KOPT-K1 (cell line): ENCODE results near the gene SEMA3E.
"Not testable (repeated sequence)": the region's sequence is repeated elsewhere in the genome, so short reads cannot be mapped to it uniquely, and the experiment has no call there.

Experiments used
- H3K27ac ChIP-seq: fragments of 200-600 bp; sonication (generic); 2 replicates; pipeline ENCODE4 v1.5.1; 2016; ENCODE audit warnings: antibody characterized with exemption, mild to moderate bottlenecking, low read depth, low read length; ENCODE audit not compliant: poor library complexity, severe bottlenecking
- H3K36me3 ChIP-seq: fragments of 200-600 bp; sonication (generic); 2 replicates; pipeline ENCODE4 v1.5.1; 2017; ENCODE audit warnings: antibody characterized with exemption, mild to moderate bottlenecking, low read length, moderate library complexity; ENCODE audit not compliant: insufficient read depth
- H3K9me3 ChIP-seq: fragments of 200-600 bp; sonication (generic); 2 replicates; pipeline ENCODE4 v1.5.1; 2017; ENCODE audit warnings: antibody characterized with exemption, low read length, mild to moderate bottlenecking; ENCODE audit not compliant: insufficient read depth, poor library complexity, severe bottlenecking

The SEMA3E gene

DNA sequence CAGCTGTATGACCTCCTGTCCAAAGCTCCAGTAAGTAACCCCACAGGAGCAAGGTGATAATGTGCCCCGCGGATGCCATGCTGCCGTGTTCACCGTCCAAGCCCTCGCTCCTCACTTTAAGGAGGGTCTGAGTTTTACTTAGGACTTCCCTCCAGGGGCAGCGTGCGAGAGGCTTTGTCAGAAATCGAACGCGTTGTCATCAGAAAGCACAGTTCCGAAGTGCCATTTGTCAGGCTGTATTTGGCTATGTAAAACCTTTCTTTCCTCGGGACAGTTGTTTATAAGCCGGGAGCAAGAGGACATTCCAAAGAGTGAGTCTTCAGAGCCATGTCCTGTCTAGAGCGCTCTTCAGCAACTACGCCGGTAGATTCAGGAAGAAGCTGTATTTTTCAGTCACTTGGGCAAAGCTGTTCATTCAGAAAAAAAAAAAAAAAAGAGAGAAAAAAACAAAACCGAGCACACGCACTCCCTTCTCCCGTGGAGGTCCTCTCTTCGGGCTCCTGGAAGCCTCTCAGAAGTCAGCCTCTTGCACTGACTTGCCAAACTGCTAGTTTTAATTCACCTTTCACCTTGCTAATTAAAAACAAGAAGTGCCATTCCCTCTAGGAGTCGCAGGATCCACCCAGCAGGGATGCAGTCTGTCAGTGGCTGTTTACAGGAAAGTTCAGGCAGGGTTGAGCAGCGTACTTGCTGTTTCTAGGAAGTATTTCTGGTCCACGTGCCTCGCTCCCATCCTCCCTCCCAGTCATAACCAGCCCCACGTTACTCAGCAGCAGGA, at the start of gene SEMA3E:
Gene SEMA3E, minus strand, starts transcription at position 676 of the 778 bp plus-strand sequence.
- Histone ChIP-seq H3K27ac (no peak within 1 kb of the TSS), H3K36me3 (no peaks in the 10 kb centered on the region), H3K9me3 (no peaks in the 10 kb centered on the region)

DNA sequence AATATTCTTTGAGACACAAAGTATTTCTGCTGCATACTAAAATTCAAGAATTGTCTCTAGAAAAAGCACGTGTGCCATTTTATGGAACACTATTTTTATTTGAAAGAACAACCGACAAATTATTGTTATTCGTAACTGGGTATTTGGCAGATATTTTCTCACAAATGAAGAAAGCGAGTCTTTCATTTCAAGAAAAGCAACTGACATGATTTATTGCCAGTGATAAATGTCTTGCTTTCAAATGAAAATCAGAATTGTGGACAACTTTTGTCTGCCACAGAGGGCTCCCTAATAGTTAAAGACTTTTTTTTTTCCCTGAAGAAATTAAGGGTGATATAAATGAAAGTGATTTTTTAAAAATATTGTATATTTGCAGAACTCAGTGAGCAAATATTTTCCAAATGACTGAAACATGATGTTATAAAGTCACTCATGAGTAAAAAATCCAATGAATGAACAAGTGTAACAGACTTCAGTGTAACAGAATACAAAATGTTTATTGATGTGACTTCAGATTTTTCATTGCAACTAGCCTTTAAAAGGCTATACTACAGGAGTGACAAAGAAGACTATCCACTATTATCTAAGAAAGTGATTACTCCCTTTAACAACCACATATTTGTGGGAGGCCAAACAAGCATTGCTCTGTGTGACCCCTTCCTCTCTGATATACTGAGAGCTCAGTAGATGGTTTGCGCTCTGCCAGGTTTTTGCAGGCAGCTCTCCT, 49.0 kb upstream of the SEMA3E start:
- no peaks in the 10 kb centered on the region for H3K9me3 ChIP-seq

DNA sequence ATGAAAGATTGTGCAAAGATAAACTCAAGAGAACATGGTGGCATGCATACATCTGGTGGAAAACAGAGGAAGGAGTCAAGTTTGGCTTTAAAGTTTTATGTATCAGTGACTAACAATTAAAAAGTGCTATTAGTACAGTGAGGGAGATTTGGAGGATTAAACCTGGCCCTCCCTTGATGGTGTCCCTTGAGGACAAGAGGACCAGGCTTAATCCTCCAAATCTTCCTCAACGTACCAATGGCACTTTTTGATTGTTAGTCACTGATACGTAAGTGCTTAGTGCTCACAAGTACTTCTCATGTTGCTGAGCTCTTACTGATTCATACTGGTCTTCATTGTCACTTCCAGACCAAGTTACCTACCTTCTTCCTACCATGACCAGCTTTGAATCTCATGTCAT, 47.2 kb upstream of the SEMA3E start:
- Histone ChIP-seq H3K27ac (no peak overlapping the region), H3K36me3 (no peaks in the 10 kb centered on the region), H3K9me3 (no peaks in the 10 kb centered on the region)

More for the DNA sequence above, 49.0 kb upstream of the SEMA3E start:
- Histone ChIP-seq H3K36me3 (no peaks in the 10 kb centered on the region), H3K27ac (no peak overlapping the region)

DNA sequence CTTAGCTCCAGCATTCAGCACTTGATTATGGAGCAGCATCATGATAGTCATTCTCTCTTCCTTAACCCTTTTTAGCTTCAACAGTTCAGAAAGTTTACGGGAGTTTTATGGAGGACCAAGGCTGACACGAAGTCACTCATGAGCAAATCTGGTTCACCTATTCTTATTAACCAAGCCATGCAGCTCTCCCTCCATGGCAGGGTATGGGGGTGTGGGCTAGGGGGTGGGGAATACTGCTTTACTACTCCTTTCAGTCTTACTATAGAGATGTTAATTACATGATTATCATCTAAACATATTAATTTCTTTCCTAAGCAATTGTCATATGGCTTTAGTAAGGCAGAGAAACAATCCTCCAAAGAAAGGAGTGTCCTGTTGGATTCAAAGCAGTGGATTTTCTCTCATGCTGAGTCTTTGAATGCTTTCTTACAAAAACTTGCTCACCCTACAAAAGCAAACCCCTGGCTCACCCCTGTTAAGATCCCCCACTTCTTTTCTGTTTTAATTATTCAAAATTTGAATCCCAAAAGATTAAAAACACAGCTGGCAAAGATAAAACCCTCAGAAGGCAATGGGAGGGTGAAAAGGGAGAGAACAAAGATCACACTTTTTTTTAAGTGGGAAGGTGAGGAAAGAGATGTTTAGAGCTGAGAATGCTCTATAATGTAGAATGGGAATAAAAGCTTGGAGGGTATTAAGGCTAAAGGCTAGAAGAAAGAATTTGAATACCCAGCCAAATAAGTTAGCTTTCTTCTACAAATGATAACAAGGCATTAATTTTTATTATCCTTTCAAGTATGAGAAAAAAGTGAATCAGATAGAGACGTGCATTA, 46.4 kb upstream of the SEMA3E start:
- Histone ChIP-seq H3K27ac (no peak overlapping the region), H3K9me3 (no peaks in the 10 kb centered on the region)

DNA sequence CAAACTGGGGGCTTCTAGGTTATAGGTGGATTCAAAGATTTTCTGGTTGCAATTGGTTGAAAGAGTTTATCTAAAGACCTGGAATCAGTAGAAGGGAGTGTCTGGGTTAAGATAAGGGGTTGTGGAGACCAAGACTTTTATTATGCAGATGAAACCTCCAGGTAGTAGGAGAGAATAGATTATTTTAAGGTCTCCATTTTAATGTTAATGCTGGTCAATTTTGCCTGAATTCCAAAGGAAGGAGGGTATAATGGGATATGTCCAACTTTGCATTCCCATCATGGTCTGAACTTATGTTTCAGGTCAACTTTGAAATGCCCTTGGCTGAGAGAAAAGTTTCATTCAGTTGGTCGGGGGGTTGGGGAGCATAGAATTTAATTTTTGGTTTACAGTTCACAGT, 44.3 kb upstream of the SEMA3E start:
- Histone ChIP-seq H3K27ac (no peak overlapping the region), H3K9me3 (no peaks in the 10 kb centered on the region), H3K36me3 (no peaks in the 10 kb centered on the region)

More for the DNA sequence above, 46.4 kb upstream of the SEMA3E start:
- no peaks in the 10 kb centered on the region for H3K36me3 ChIP-seq

DNA sequence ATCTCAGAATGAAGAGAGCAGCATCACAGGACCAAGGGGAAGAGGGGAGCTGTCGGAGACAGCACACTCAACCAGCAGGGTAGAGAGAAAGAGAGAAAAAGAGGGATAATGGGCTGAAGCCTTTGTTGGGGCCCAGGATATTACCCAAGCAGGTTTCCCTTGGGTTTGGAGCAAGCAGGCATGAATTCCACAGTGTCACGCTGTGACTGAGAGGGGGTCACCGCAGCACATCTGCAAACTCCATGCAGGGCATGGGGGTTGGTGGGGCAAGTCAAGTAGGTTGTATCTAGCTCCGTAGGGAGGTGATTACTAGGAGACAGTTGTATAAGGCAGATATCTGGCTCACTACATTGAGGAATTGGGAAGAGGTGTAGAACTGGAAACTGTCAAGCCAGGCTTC, 42.2 kb upstream of the SEMA3E start:
- H3K9me3 ChIP-seq, result no peaks in the 10 kb centered on the region
- no peaks in the 10 kb centered on the region for H3K36me3 ChIP-seq
- no peak overlapping the region for H3K27ac ChIP-seq

DNA sequence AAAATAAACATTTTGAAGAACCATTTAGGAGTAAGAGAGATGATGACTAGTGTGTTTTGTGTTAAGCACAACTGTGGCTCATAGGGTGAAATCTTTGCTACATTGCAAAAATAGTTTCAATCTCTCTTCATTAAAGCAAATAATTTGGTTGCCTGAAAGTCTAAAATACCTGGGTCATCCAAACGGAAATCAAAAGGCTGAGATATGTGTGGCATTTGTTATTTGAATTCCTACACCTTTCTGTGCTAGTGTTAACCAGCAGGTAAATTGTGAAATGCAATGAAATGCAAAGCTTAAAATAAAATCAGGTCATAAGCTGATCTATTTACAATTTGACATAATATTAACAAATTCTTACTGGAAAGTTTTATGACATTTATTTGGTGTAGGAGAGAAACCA, 40.9 kb upstream of the SEMA3E start:
- no peaks in the 10 kb centered on the region for H3K9me3 ChIP-seq
- H3K27ac ChIP-seq, result no peak overlapping the region
- H3K36me3 ChIP-seq, result no peaks in the 10 kb centered on the region

DNA sequence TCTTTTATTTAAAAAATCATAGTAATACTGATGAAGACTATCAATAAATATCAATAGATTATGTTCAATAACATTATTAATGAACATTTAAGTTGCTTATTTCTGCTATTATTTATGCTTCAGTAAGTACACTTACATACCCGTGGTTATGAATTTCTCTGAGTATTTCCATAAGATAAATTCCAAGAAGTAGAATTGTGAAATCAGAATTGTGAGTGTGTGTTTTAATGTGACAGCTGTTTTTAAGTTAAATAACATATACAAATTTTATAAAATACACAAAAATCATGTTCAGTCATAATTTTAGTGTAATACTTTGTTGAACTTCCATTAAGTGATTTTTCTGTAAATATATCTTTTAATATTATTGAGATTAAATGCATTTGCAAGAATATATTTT, 37.5 kb upstream of the SEMA3E start:
- H3K9me3 ChIP-seq, result no peaks in the 10 kb centered on the region
- H3K36me3 ChIP-seq, result no peaks in the 10 kb centered on the region
- H3K27ac ChIP-seq, result no peak overlapping the region

DNA sequence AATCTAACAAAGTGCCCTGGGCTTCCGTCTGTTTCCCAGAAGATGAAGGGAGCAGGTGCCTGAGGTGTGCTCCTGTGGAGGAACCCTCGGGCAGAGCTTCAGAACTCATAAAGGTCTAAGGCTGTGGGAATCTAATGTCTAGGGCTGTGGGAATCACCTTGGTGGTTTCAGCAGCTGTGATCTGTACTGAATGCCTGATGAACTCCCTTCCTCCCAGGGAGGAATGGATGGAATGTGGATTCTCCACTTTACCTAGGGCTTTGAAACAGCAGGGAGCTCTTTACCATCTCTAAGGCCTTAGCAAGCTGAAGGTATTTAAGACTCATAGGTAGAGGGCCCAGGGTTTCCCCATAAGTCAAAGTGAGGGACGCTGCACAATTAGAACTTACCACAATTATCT, 36.0 kb upstream of the SEMA3E start:
- H3K36me3 ChIP-seq, result no peaks in the 10 kb centered on the region
- H3K27ac ChIP-seq, result no peak overlapping the region
- no peaks in the 10 kb centered on the region for H3K9me3 ChIP-seq

DNA sequence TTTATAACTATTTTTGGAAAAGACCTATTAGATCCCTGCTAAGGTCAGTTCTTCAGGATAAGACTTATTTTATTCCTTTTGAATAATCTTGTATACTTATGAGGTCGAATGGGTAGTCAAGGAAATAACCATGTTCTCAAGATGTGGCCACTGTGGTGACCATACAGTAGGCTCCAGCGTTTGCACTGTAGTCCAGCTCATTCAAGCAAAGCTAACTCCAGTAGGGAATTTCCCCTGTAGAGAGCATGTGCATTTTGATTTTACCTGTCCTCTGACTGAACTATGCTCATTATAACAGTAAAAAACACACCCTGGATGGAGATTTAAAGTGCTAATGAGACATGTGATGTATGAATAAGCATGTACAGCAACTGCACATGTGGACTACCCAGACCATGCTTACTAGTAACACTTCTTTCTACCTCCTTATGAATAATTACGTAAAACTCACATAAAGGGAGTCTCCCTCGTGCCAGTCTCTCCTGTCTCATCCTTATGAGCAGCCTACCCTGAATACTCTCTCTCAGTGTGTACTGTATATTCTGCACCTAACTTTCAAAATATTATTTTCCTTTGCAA, 32.4 kb upstream of the SEMA3E start:
- Histone ChIP-seq H3K9me3 (no peaks in the 10 kb centered on the region), H3K36me3 (no peaks in the 10 kb centered on the region)

DNA sequence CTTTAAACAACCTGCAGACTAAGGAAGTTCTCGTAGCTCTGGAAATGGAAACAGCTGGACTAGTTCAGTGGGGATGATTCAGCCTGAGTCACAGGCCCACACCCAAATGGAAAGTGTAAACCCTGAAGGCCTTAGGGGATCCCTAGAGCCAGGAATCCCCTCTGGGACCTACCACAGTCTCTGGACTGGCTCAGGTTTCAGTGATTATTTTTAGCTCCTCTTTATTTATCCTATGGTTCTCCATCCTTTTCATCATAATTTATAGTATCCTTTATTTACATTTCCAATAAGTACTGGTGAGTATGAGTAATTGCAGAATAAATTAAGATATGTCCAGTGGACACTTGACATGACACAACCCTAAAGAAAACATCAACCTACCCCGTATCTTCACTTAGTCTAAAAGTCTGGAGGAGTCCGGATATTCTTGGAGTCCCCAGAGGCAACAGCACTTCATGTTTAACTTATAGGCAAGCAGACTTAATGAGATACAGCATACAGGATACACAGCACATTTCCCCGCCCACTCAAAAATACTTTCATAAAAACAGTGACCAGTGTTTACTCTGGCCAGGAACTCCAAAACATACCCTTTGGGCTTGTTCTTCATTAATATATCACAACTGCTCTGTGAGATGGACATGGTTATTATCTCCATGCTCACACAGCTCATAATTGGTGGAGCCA, 28.4 kb upstream of the SEMA3E start:
- Histone ChIP-seq H3K9me3 (no peaks in the 10 kb centered on the region), H3K27ac (no peak overlapping the region), H3K36me3 (no peaks in the 10 kb centered on the region)

More for the DNA sequence above, 32.4 kb upstream of the SEMA3E start:
- no peak overlapping the region for H3K27ac ChIP-seq

DNA sequence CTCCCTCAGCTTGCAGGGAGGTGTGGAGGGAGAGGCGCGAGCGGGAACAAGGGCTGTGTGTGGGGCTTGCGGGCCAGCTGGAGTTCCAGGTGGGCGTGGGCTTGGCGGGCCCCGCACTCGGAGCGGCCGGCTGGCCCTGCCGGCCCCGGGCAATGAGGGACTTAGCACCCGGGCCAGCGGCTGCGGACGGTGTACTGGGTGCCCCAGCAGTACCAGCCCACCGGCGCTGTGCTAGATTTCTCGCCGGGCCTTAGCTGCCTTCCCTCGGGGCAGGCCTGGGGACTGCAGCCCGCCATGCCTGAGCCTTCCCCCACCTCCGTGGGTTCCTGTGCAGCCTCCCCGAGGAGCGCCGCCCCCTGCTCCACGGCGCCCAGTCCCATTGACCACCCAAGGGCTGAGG, 24.4 kb upstream of the SEMA3E start:
- H3K27ac ChIP-seq, H3K36me3 ChIP-seq, H3K9me3 ChIP-seq: not testable (repeated sequence)

DNA sequence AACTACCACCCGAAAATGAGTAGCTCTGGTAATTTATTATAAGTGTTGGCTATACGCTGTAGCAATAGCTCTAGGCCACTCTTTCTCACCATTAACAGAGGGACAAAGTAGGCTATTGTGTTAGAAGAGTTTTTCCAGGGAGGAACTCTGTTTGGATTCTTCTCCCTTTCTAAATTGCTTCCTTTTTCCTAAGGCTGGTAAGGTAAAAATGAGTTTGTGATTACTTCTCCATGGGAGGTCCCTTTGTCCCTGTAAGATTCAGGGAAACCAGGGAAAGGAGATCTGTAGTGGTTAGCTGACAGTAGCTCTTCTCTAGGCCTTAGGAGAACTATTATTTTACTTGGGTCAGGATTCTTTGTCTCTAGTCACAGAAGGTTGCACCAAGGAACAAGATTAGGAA, 23.2 kb upstream of the SEMA3E start:
- no peaks in the 10 kb centered on the region for H3K36me3 ChIP-seq
- no peak overlapping the region for H3K27ac ChIP-seq
- H3K9me3 ChIP-seq, result no peaks in the 10 kb centered on the region

DNA sequence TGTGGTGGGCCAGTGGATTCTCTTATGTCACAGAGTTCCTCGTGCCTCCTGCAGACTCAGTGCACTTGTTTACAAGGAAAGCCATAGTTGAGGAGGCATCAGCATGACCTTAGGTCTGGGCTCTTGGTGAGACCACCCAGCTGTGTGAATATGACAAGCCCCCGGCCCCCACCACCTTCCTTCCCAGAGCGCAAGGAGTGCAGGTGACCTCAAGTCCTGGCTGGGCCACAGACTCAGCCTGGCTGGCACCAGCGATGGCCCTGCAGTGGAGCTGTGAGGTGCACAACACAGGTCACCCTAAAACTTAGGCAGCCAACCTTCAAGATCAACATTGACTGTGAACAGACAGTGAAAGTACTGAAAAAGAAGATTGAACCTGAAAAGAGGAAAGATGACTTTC, 14.2 kb upstream of the SEMA3E start:
- no peaks in the 10 kb centered on the region for H3K36me3 ChIP-seq
- no peaks in the 10 kb centered on the region for H3K9me3 ChIP-seq
- no peak overlapping the region for H3K27ac ChIP-seq
